Liver (tissue), 3 donors: ENCODE results near the gene GFRA1.

Source experiments
- CTCF ChIP-seq: fragments of 150-350 bp; IDR thresholded peaks from 2 replicates; pipeline ENCODE4 v1.5.1; 2017; ENCODE audit warnings: improper control_type of control experiment, low read depth, low read length; ENCODE audit not compliant: missing input control
- FOXA1 ChIP-seq: IDR thresholded peaks from 2 replicates; pipeline ENCODE4 v1.6.1; 2016; ENCODE audit warnings: antibody characterized with exemption
- JUND ChIP-seq, 2 donors: IDR thresholded peaks; 2 replicates each; pipeline ENCODE4 v1.6.1; 2016; ENCODE audit warnings: antibody characterized with exemption in 2 of 2
- NR2F2 ChIP-seq: IDR thresholded peaks from 2 replicates; pipeline ENCODE4 v1.6.1; 2016; ENCODE audit warnings: antibody characterized with exemption
- YY1 ChIP-seq: IDR thresholded peaks from 2 replicates; pipeline ENCODE4 v1.6.1; 2016; ENCODE audit warnings: antibody characterized with exemption, mild to moderate bottlenecking
- donor health status: healthy.
- donor health status: healthy.

- peak; percentile 45 for TF ChIP-seq NR2F2
- no peak for TF ChIP-seq FOXA1
- TF ChIP-seq CTCF: no peak
- peak; percentile 59 to 88 for TF ChIP-seq JUND (IDR thresholded peaks at IDR 0.05)
- peak; percentile 19 for TF ChIP-seq YY1
These were observed 78.9 kb downstream of the GFRA1 start for GRCh38 chr10:116194061-116194460.
